PC-3 (cell line): ENCODE measurements around the gene HSD17B10.

Source experiments
- CTCF ChIP-seq: fragments of 300-600 bp; sonication (generic); conservative IDR thresholded peaks from 2 replicates; pipeline ENCODE4 v1.5.1; 2017; ENCODE audit warnings: antibody characterized with exemption, low read depth, mild to moderate bottlenecking, low read length
- EZH2 ChIP-seq: fragments of 300-600 bp; sonication (generic); IDR thresholded peaks from one replicate; pipeline ENCODE4 v1.6.1; 2017; ENCODE audit warnings: antibody characterized with exemption, mild to moderate bottlenecking, low read length; ENCODE audit not compliant: unreplicated experiment

- TF ChIP-seq EZH2 (no peak), CTCF (no peak)
Measured at GRCh38 chrX:53449632-53450031, 15.5 kb upstream of the HSD17B10 start.
